Stimulated activated CD4-positive, alpha-beta T cell treated with anti-CD3 and anti-CD28 coated beads, TNF-alpha, amount 100 ng/mL, for 48 hours (primary cell): ENCODE data around the gene ZMAT5.

ENCODE experiments used
- DNase-seq, 3 donors: peaks; one replicate each; pipeline ENCODE4 v3.0.0-alpha.2; 2020; ENCODE audit warnings: low read depth in 3 of 3

Gene ZMAT5

GRCh38 chr22:29753808-29754657 lies 12.8 kb downstream of the ZMAT5 start:
- no peak for DNase-seq

GRCh38 chr22:29751669-29752068 lies 15.1 kb downstream of the ZMAT5 start:
- DNase-seq = no peak

- no peak for DNase-seq
These were observed 16.0 kb downstream of the ZMAT5 start for GRCh38 chr22:29750559-29751538.

- no peak for DNase-seq
These were observed 16.8 kb downstream of the ZMAT5 start for GRCh38 chr22:29750029-29750428.

- no peak for DNase-seq
These were observed 18.4 kb downstream of the ZMAT5 start for GRCh38 chr22:29748248-29748893.

- no peak for DNase-seq
These were observed 19.0 kb downstream of the ZMAT5 start for GRCh38 chr22:29747832-29748231.

GRCh38 chr22:29744902-29745301 lies 21.9 kb downstream of the ZMAT5 start:
- DNase-seq = no peak

- DNase-seq = no peak
These were observed 24.5 kb downstream of the ZMAT5 start for GRCh38 chr22:29742326-29742725.

GRCh38 chr22:29741926-29742325 lies 24.9 kb downstream of the ZMAT5 start:
- no peak for DNase-seq

- no peak for DNase-seq
These were observed 26.6 kb downstream of the ZMAT5 start for GRCh38 chr22:29740216-29740615.

- DNase-seq = no peak
These were observed 27.4 kb downstream of the ZMAT5 start for GRCh38 chr22:29739346-29739875.

GRCh38 chr22:29738118-29738815 lies 28.5 kb downstream of the ZMAT5 start:
- DNase-seq = no peak

- DNase-seq = no peak
These were observed 29.3 kb downstream of the ZMAT5 start for GRCh38 chr22:29737251-29738117.

- no peak for DNase-seq
These were observed 31.4 kb downstream of the ZMAT5 start for GRCh38 chr22:29735416-29735815.

- no peak for DNase-seq
These were observed 32.0 kb downstream of the ZMAT5 start for GRCh38 chr22:29734838-29735237.

- no peak for DNase-seq
These were observed 32.4 kb downstream of the ZMAT5 start for GRCh38 chr22:29734406-29734805.

- no peak for DNase-seq
These were observed 33.2 kb downstream of the ZMAT5 start for GRCh38 chr22:29733362-29734201.

- no peak for DNase-seq
These were observed 33.9 kb downstream of the ZMAT5 start for GRCh38 chr22:29732883-29733282.
